B cell (primary cell): Measurements from ENCODE around the gene GPX8. TPM values are rescaled to one million over a fixed set of nuclear protein-coding genes. Genes with fewer than 3 reads are reported as not detected.

ENCODE experiments used
- ATAC-seq: fragments of 200-7000 bp; cut with Tn5 transposase; one replicate; pipeline ENCODE4 v1.10.0; 2021; ENCODE audit warnings: low read depth, mild to moderate bottlenecking, moderate number of reproducible peaks, moderate library complexity
- CTCF ChIA-PET: fragments of 350-600 bp; sonication (Branson Sonifier 250); formaldehyde crosslinking; loops from one replicate; lab custom pipeline; 2021; ENCODE audit warnings: antibody characterized with exemption, inconsistent platforms; lab: Charles Lee
- POLR2A ChIA-PET: fragments of 350-600 bp; sonication (Branson Sonifier 250); formaldehyde crosslinking; loops from one replicate; lab custom pipeline; 2021; ENCODE audit warnings: antibody characterized with exemption; lab: Charles Lee
- DNase-seq: peaks from one replicate; pipeline ENCODE4 v3.0.0; 2013
- H2AFZ ChIP-seq: 2 replicates; pipeline ENCODE4 v1.6.1; 2012; ENCODE audit warnings: mild to moderate bottlenecking, low read depth, low read length; ENCODE audit not compliant: insufficient read depth, poor library complexity, severe bottlenecking
- H3K27ac ChIP-seq, 2 donors: 1 replicate in 1 of 2; 2 replicates in 1 of 2; pipeline ENCODE4 v1.5.1; 2012 to 2013; ENCODE audit warnings: low read length in 2 of 2, mild to moderate bottlenecking in 2 of 2, moderate library complexity in 1 of 2
- H3K27me3 ChIP-seq, 4 experiments: fragments of 200-600 bp in 1 of 4; sonication (generic) in 1 of 4; replicated peaks in 1 of 4; 1 replicate in 2 of 4; 2 replicates in 2 of 4; pipeline versions ENCODE4 v1.6.1 to v1.7.0; 2013 to 2016; ENCODE audit warnings: low read length in 3 of 4, mild to moderate bottlenecking in 2 of 4, mixed read lengths in 1 of 4, moderate library complexity in 1 of 4; ENCODE audit not compliant: insufficient read depth in 4 of 4, control insufficient read depth in 3 of 4; ENCODE audit errors: control extremely low read depth in 1 of 4
- H3K36me3 ChIP-seq, 2 experiments: replicated peaks in 1 of 2; 1 replicate in 1 of 2; 2 replicates in 1 of 2; pipeline versions ENCODE4 v1.6.1 to v1.7.1; 2013; ENCODE audit warnings: low read length in 1 of 2; ENCODE audit not compliant: insufficient read depth in 2 of 2, control insufficient read depth in 1 of 2; ENCODE audit errors: control extremely low read depth in 1 of 2, extremely low read depth in 1 of 2
- H3K4me1 ChIP-seq, 2 donors: fragments of 200-600 bp in 1 of 2; sonication (generic) in 1 of 2; 1 replicate in 1 of 2; 2 replicates in 1 of 2; pipeline versions ENCODE4 v1.5.1 to v1.6.1; 2013 to 2017; ENCODE audit warnings: low read length in 2 of 2; ENCODE audit not compliant: control insufficient read depth in 2 of 2, insufficient read depth in 2 of 2
- H3K4me2 ChIP-seq: replicated peaks from 2 replicates; pipeline ENCODE3; 2012; ENCODE audit warnings: mild to moderate bottlenecking, low read depth, low read length; ENCODE audit not compliant: poor library complexity, severe bottlenecking
- H3K4me3 ChIP-seq, 5 experiments: fragments of 200-600 bp in 1 of 5; sonication (generic) in 1 of 5; 1 replicate in 3 of 5; 2 replicates in 2 of 5; pipeline versions ENCODE4 v1.5.1 to v1.7.0; 2011 to 2016; ENCODE audit warnings: low read length in 4 of 5, mild to moderate bottlenecking in 4 of 5, low read depth in 2 of 5, control low read depth in 1 of 5, moderate library complexity in 1 of 5; ENCODE audit not compliant: insufficient read depth in 1 of 5; ENCODE audit errors: control extremely low read depth in 1 of 5, extremely low read depth in 1 of 5
- H3K79me2 ChIP-seq: fragments of 200-600 bp; sonication (generic); one replicate; pipeline ENCODE4 v1.6.0; 2016; ENCODE audit warnings: low read length; ENCODE audit not compliant: control insufficient read depth, insufficient read depth
- H3K9ac ChIP-seq: fragments of 200-600 bp; sonication (generic); 2 replicates; pipeline ENCODE4 v1.6.1; 2017; ENCODE audit warnings: mild to moderate bottlenecking, low read length, moderate library complexity
- H3K9me3 ChIP-seq, 3 donors: one replicate each; pipeline versions ENCODE4 v1.6.1 to v1.7.1; 2013; ENCODE audit warnings: low read length in 2 of 3; ENCODE audit not compliant: control insufficient read depth in 2 of 3, insufficient read depth in 1 of 3; ENCODE audit errors: control extremely low read depth in 1 of 3
- H4K20me1 ChIP-seq: 2 replicates; pipeline ENCODE4 v1.6.0; 2012; ENCODE audit warnings: mild to moderate bottlenecking, low read length; ENCODE audit not compliant: insufficient read depth, control insufficient read depth, poor library complexity, severe bottlenecking
- H3K27ac Mint-ChIP-seq: one replicate; pipeline ENCODE4 v1.8.0; 2021; ENCODE audit warnings: mixed read lengths
- H3K27me3 Mint-ChIP-seq: one replicate; pipeline ENCODE4 v1.8.0; 2021; ENCODE audit warnings: mixed read lengths
- H3K4me1 Mint-ChIP-seq: one replicate; pipeline ENCODE4 v1.8.0; 2021; ENCODE audit warnings: mixed read lengths
- H3K4me3 Mint-ChIP-seq: one replicate; pipeline ENCODE4 v1.8.0; 2021; ENCODE audit warnings: mixed read lengths
- H3K9me3 Mint-ChIP-seq: one replicate; pipeline ENCODE4 v1.8.0; 2022; ENCODE audit warnings: mixed read lengths; ENCODE audit not compliant: insufficient read depth
- EZH2 ChIP-seq: IDR thresholded peaks from 2 replicates; pipeline ENCODE4 v1.6.1; 2012; ENCODE audit warnings: borderline replicate concordance, low read depth, mild to moderate bottlenecking, moderate library complexity, low read length; ENCODE audit not compliant: insufficient read depth, poor library complexity, severe bottlenecking
- WGBS: methylation state at CpG from one replicate; pipeline ENCODE4 v1.1.5; 2013; ENCODE audit warnings: missing lambda C conversion rate; ENCODE audit not compliant: insufficient coverage; 5-methylcytosine and 5-hydroxymethylcytosine counted together
- intact Hi-C: fragments of 100-400 bp; cut with micrococcal nuclease; formaldehyde crosslinking; loops from one replicate; pipeline ENCODE4 v1.10.0; 2022
- polyA plus RNA-seq: library from polyadenylated mRNA; depleted of rRNA; stranded (reverse); fragments of >200 nt; gene quantifications from 2 replicates; pipeline ENCODE4 v1.2.3, GENCODE V29; 2012
- total RNA-seq, 2 donors: library from RNA; stranded (reverse); fragments of 120-200 nt in 1 of 2; gene quantifications; 1 replicate in 1 of 2; 2 replicates in 1 of 2; pipeline versions ENCODE4 v1.2.3 to v1.2.4, GENCODE V29; 2013 to 2022
- TF ChIP-seq, protein P1 (sequence below): fragments of 200-600 bp; IDR thresholded peaks from one replicate; pipeline ENCODE4 v1.8.0; 2022; ENCODE audit warnings: antibody characterized with exemption, mild to moderate bottlenecking

Gene GPX8
- total and polyA plus RNA-seq, 2 donors (not counting 1 experiment from before 2014, with no cell fraction given) = not detected

DNA sequence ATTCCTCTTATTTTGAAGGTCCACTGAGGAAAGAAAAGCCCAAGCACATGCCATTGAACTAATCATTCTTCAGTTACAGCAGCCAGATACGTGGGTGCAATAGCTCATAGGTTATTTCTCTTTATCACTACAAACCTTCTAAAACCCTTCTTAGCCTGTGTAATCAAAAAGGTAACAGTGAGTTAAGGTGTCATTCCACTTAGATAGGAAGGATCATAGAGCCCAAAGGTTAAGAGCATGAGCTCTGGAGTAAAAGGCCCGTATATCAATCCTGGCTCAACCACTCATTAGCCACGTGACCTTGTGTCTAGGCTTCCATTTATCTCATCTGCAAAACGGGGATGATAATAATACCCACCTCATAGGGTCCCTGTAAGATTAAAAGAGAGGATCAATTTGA, 2.7 kb downstream of the GPX8 start:
- Histone ChIP-seq H3K9me3 (no peaks in the 10 kb centered on the region), H3K27ac (no peak overlapping the region), H3K4me2 (no peak overlapping the region), H3K27me3 (peaks cover 0 to 24% (median 16%) of the 10 kb centered on the region in 4 experiments), H4K20me1 (no peaks in the 10 kb centered on the region), H3K4me1 (no peaks in the 10 kb centered on the region), H3K4me3 (no peak overlapping the region), H3K9ac (no peak overlapping the region), H3K36me3 (no peaks in the 10 kb centered on the region), H2AFZ (no peak overlapping the region), H3K79me2 (no peaks in the 10 kb centered on the region)
- intact Hi-C loops = no loop called here
- ATAC-seq (no peak), DNase-seq (no peak)
- Mint-ChIP-seq H3K4me3 (no peak overlapping the region), H3K9me3 (no peaks in the 10 kb centered on the region), H3K27ac (no peak overlapping the region), H3K4me1 (no peaks in the 10 kb centered on the region), H3K27me3 (peaks cover 64% of the 10 kb centered on the region)
- POLR2A ChIA-PET = no interaction called here
- CTCF ChIA-PET = no interaction called here
- no peak for TF ChIP-seq EZH2
- TF ChIP-seq, protein P1, sequence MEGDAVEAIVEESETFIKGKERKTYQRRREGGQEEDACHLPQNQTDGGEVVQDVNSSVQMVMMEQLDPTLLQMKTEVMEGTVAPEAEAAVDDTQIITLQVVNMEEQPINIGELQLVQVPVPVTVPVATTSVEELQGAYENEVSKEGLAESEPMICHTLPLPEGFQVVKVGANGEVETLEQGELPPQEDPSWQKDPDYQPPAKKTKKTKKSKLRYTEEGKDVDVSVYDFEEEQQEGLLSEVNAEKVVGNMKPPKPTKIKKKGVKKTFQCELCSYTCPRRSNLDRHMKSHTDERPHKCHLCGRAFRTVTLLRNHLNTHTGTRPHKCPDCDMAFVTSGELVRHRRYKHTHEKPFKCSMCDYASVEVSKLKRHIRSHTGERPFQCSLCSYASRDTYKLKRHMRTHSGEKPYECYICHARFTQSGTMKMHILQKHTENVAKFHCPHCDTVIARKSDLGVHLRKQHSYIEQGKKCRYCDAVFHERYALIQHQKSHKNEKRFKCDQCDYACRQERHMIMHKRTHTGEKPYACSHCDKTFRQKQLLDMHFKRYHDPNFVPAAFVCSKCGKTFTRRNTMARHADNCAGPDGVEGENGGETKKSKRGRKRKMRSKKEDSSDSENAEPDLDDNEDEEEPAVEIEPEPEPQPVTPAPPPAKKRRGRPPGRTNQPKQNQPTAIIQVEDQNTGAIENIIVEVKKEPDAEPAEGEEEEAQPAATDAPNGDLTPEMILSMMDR = no peak
- no CpG with 5 or more reads among the region's 4 CpGs for WGBS

DNA sequence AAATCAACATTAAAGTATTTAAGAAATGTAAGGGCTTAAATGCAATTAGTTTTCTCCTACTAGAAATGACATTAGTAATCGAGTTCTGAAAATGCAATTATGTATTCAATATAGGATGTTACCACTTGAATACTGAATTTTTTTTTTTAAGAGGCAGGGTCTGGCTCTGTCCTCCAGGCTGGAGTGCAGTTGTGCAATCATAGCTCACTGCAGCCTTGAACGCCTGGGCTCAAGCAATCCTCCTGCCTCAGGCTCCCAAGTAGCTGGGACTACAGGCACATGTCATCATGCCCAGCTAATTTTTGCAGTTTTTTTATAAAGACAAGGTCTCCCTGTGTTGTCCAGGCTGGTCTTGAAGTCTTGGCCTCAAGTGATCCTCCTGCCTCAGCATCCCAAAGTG, 11.5 kb downstream of the GPX8 start:
- TF ChIP-seq, protein P1 = no peak
- TF ChIP-seq EZH2 = no peak
- ChIA-PET POLR2A (interaction anchor here (0.6 kb wide), 1 partner anchor 1999 kb away, joined by 3 read pairs; no protein-coding TSS in a partner anchor), CTCF (interaction anchor here (0.6 to 2.1 kb wide), 10 partner anchors 10 to 1030 kb away, joined by 3 to 20 read pairs (median 6); partner anchors contain the start of genes DHX29, GPX8 and MTREX)

More for the DNA sequence above, 11.5 kb downstream of the GPX8 start:
- Histone ChIP-seq H3K4me2 (no peak overlapping the region), H2AFZ (no peak overlapping the region), H3K9me3 (peaks cover 0 to 4% (median 0%) of the 10 kb centered on the region in 3 donors), H3K79me2 (no peaks in the 10 kb centered on the region), H3K36me3 (no peaks in the 10 kb centered on the region), H3K27me3 (peaks cover 3 to 43% (median 31%) of the 10 kb centered on the region in 4 experiments), H3K4me1 (peaks cover 25 to 26% of the 10 kb centered on the region in 2 donors), H3K9ac (no peak overlapping the region), H3K4me3 (no peak overlapping the region), H4K20me1 (no peaks in the 10 kb centered on the region), H3K27ac (no peak overlapping the region)
- DNase-seq (no peak), ATAC-seq (no peak)
- H3K27ac Mint-ChIP-seq = no peak overlapping the region
- peaks cover 57% of the 10 kb centered on the region for H3K27me3 Mint-ChIP-seq
- intact Hi-C loops = loop anchor here (5.0 kb wide), 1 partner anchor 821 kb away; the partner anchor contains the start of gene IL6ST
- H3K4me1 Mint-ChIP-seq = peaks cover 24% of the 10 kb centered on the region
- WGBS = 47% methylated on average over 1 of the region's 2 CpGs
- no peaks in the 10 kb centered on the region for H3K9me3 Mint-ChIP-seq
- H3K4me3 Mint-ChIP-seq = no peak overlapping the region
